H1 (cell line): ENCODE data around the gene FOSB.

ENCODE experiments used
- BRCA1 ChIP-seq: IDR thresholded peaks from 2 replicates; pipeline ENCODE4 v1.6.1; 2012; ENCODE audit warnings: low read depth, low read length, improper control_type of control experiment
- CTCF ChIP-seq, 3 experiments: IDR thresholded peaks; 1 replicate in 2 of 3; 2 replicates in 1 of 3; pipeline versions ENCODE4 v1.5.1 to v1.6.1; 2011; ENCODE audit warnings: low read length in 3 of 3, mild to moderate bottlenecking in 3 of 3, inconsistent platforms in 2 of 3, low read depth in 1 of 3, moderate library complexity in 1 of 3; ENCODE audit not compliant: insufficient read depth in 1 of 3; ENCODE audit errors: control extremely low read depth in 1 of 3
- KDM1A ChIP-seq: fragments of 200-600, 300-600 bp; sonication (generic); IDR thresholded peaks from 2 replicates; pipeline ENCODE4 v1.7.1; 2016; ENCODE audit warnings: mild to moderate bottlenecking, low read length, borderline replicate concordance
- SIX5 ChIP-seq: IDR thresholded peaks from 2 replicates; pipeline ENCODE4 v1.6.1; 2011; ENCODE audit warnings: mild to moderate bottlenecking, low read depth, low read length

- no peak for TF ChIP-seq KDM1A
- TF ChIP-seq BRCA1 = no peak
- TF ChIP-seq SIX5 = no peak
- TF ChIP-seq CTCF (IDR thresholded peaks at IDR 0.05; ENCODE audit: control extremely low read depth in 1 of 3, insufficient read depth in 1 of 3, low read depth in 1 of 3, low read length in 3 of 3) = no peak
Measured at GRCh38 chr19:45460807-45461347, 6.9 kb upstream of the FOSB start.
